Head of caudate nucleus (tissue), 42 donors: ENCODE results near the gene FUS.
A peak's percentile ranks its signal among the peaks of the same experiment; 100 is the strongest.
"Not testable (repeated sequence)": the region's sequence is repeated elsewhere in the genome, so short reads cannot be mapped to it uniquely, and the experiment has no call there.

Experiments used
- DNase-seq, 42 donors: peaks; one replicate each; pipeline versions ENCODE4 v3.0.0 to v3.0.0-alpha.2; 2020 to 2021; ENCODE audit warnings: mixed read lengths in 7 of 42
- intact Hi-C: fragments of 100-400 bp; cut with DNase I; formaldehyde crosslinking; loops from one replicate; pipeline ENCODE4 v1.15.0; 2022

FUS gene

DNA sequence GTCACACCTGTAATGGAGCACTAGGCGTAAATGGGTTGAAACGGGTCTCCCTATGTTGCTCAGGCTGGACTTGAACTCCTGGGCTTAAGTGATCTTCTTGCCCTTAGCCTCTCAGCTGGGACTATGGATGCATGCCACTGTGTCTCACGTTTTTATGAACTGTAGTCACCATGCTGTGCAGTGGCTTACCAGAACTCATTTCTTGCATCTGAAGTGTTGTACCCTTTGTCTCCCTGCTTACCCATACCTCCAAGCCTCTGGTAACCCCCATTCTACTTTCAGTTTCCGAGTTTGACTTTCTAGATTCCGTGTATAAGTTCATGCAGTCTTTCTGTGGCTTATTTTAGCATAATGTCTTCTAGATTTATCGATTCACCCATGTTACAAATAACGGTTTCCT lies 15.0 kb downstream of the FUS start:
- intact Hi-C loops: no loop called here
- DNase-seq: no peak

DNA sequence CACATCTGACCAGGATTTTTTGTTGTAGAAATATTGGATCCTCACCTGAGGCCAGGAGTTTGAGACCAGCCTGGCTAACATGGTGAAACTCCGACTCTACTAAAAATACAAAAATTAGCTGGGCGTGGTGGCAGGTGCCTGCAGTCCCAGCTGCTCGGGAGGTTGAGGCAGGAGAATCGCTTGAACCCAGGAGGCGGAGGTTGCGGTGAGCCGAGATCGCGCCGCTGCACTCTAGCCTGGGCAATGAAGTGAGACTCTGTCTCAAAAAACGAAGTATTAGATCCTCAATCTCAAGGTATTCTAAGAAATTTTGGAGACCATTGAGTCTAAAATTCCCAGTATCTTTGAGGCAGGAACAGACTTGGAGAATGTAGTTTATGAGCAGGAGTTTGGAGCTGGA lies 15.9 kb downstream of the FUS start:
- intact Hi-C loops, DNase-seq: not testable (repeated sequence)

GRCh38 chr16:31196324-31197088 lies 16.6 kb downstream of the FUS start:
- DNase-seq: no peak
- intact Hi-C loops: no loop called here

DNA sequence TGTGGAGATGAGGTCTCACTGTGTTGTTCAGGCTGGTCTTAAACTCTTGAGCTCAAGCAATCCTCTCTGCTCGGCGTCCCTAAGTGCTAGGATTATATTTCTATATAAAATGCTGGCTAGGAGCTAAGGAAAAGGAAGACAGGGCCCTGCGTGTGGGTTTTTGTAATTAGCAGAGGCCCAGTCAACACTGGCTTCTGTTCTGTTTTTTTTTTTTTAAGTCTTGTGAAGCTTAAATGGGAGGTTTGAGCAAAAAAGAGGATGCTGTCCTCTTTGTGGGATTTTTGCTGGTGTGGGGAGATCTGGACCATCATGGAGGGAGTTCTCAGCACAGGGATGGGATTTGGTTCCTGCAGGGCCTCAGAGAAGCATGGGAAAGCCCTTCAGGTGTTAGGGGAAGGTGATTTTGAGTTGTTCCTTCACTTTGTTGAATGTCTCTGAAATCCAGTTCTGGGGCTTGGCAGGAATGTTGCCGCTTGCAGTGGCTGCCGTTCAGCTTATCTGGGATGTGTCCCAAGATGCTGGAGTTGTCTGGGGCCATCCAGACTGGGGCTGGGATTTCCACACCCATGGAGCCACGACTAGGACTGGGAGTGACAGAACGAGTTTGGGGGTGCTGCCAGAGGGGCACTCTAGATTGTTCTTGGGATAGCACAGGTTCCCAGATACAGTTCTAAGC lies 18.4 kb downstream of the FUS start:
- DNase-seq: no peak
- intact Hi-C loops: no loop called here

DNA sequence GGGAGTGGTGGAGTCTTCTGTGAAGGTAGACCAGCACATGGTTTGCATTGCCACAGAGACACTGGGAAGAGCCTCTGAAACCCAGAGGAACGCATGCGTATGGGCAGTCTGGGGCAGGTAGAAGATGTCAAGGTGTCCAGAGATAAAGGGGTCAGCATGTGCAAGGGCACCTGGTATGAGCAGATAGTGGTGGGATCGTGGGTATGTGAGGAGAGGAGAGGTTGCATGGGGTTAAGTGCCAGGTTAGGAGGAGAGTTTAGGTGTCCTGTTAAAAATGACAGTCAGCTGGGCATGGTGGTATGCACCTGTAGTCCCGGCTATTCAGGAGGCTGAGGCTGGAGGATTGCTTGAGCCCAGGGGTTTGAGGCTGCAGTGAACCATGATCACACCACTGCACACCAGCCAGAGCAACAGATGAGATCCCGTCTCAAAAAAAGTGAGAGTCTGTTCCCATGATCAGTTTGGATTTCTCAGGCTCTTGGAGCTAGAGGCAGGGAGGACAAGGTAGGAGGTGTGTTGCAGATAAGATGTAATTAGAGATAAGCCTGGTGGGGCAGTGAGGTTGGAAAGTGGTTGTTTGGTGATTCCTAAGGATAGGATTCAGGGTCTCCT lies 19.6 kb downstream of the FUS start:
- no peak for DNase-seq
- intact Hi-C loops: no loop called here

DNA sequence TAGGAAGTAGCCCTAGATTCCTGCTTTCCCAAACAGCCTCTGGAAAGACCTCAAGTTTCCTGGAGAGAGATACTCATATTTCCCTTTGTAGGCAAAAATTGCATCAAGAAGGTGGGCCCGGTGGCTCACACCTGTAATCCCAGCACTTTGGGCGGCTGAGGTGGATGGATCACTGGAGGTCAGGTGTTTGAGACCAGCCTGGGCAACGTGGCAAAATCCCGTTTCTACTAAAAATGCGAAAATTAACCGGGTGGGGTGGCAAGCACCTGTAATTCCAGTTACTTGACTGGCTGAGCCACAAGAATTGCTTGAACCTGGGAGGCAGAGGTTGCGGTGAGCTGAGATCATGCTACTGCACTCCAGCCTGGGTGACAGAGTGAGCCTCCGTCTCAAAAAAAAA lies 20.2 kb downstream of the FUS start:
- intact Hi-C loops: not testable (repeated sequence)

GRCh38 chr16:31200821-31201568 lies 21.1 kb downstream of the FUS start:
- intact Hi-C loops: no loop called here

More for the DNA sequence above, 20.2 kb downstream of the FUS start:
- not testable (repeated sequence) for DNase-seq

DNA sequence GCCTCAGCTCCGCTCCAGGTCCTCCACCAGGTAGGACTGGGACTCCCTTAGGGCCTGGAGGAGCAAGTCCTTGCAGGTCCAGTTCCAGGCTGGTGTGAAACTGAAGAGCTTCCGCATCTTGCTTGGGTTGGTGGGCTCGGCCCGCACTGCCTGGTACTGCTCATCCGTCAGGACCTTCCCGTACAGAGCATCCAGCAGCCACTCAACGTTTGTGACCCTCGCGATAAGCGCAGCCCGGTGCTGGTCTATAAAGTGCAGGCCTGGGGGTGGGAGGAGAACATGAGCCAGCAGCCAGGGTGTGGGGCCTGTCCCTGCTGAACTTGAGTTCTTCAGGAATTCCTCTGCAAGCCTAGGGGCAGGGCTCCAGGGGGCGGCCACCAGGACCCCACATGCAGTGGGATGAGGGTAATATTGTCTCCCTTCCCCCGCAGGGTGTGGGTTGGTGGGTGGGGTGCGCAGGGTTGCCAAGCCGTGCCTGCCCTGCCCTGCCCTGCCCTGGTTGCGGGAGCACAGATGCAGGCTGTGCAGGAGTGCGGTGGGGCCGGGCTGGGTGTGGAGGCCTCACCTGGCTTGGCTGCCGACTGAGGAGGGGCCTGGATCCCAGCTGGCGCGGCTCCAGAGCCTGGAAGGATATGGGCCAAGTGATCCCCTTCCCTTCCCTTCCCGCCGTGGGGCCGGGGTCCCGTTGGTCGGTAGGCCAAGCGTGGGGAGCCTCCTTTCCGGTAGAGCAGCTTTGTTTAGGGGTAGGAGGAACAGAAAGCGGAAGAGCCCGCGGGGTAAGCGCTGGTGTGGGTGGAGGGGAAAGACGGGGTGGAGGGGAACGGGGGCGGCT lies 21.9 kb downstream of the FUS start:
- DNase-seq: peak in 27 of 42 donors; percentile 10 to 51 (median 35)
- intact Hi-C loops: no loop called here

More at GRCh38 chr16:31200821-31201568, 21.1 kb downstream of the FUS start:
- DNase-seq: no peak

DNA sequence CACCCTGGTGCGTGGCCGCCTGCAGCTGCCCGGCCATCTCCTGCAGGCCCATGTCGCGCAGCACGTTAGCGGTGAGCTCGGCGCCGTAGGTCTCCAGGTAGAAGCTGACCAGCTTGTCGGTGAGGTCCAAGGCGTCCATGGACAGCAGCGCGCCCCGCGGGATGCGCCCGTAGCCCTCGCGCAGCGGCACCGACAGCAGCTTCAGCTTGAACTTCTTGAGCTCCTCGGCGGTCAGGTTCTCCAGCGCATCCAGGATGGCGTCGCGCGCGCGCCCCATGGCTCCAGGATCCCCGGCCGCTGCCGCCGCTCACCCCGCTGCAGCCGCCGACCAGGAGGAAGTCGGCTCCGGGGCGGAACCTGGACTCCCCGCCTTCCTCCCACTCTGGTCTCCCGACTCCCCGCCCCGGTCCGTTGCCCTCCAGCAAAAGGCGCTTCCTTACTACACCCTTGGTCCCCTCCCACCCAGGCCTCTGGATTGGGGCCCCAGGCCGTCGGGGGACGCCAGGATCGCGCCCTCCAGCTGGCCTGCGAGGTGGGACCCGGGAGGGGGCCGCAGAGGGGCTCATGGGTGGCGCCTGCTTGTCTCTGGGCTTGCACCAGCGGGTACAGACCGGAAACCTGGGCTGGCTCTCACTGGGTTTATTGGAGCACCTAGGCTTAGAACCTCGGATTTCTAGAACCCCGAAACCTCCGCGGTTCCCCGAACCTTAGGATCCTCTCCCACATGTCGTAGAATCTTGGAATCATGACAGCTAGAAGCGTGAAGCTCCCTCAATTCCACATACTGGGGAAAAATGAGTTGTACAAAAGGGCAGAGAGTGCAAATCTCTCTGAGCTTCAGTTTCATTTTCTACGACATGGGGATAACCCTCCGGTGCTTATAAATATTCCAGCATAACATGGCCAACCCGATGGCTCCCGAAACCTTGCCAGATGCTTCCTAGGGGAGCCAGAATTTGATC lies 22.8 kb downstream of the FUS start, which contains the start of gene PYCARD:
Gene PYCARD (minus strand): TSS at position 347 of the 962 bp plus-strand sequence. CDS start 70 bp downstream, at position 277.
- DNase-seq: peak in 26 of 42 donors; percentile 13 to 61 (median 33)
- intact Hi-C loops: no loop called here

GRCh38 chr16:31204871-31205666 lies 25.1 kb downstream of the FUS start:
- intact Hi-C loops: no loop called here
- DNase-seq: no peak

DNA sequence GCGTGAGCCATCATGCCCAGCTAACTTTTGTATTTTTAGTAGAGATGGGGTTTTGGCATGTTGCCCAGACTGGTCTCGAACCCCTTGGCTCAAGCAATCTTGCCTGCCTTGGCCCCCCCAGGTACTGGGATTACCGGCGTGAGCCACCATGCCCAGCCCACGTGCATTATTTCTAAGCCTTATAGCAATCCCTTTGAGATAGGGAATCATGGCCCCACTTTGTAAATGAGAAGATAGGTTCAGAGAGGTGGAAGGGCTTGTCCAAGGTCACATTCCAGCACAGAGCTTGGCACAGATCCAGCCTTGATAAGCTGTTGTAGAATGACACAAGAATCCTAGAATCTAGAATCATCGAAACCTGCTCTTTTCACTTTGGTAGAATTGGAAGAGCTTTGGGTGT lies 26.8 kb downstream of the FUS start:
- intact Hi-C loops: no loop called here
- no peak for DNase-seq

DNA sequence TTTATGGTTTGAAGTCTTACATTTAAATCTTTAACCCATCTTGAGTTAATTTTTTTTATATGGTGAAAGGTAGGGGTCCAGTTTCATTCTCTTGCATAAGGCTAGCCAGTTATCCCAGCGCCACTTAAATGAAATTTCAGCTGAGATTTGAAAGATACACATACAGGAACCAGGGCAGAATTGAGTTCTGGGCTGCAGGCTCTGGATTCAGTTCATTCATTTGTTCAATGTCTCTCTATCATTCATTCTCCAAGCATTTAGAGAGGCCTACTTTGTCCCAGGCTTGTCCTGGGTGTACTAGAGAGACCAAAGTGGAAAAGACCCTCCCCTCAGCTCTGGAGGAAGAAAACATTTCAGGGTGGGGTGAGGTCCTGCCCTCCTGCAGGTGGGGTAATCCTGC lies 33.4 kb downstream of the FUS start:
- DNase-seq: no peak
- intact Hi-C loops: no loop called here

DNA sequence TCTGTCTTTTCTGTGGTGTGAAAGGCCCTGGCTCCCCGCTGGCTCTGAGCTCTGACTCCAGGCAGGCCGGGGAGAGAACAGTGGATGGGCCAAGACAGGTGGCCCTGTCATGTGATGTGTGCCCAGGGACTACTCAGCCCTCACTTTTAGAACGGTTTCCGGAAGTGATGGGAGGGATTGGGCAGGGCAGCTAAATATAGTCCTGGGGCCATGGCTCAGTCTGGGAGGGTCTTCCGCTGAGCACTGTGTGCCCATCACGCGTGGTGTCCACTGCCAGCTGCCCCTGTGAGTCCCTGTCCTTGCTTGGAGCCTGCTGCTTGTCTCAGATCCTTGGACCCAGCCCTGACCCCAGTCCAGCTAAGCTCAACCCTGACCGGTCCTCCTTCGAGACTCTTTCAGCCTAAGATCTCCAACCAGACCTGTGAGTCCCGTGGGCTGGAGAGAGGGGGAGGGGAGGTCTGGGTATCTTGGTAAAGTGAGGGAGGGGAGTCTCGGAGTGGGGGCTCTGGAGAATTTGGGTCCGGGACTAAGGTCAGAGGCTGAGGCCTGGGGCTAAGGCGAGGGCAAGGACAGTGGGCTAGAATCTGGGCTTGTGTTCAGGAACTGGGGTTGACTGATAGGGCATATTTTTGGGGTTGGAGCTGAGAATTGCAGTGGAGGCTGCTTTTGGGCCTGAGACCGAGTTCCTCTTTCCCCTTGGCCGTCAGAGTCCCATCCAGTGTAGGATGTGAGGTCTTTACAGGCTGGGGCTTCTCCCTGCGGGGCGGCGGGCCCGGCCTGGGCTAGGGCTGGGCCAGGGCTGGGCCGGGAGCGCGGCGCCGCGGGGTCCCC lies 34.2 kb downstream of the FUS start, which contains the start of gene TRIM72:
Gene TRIM72 (plus strand): TSS at position 243 of the 831 bp plus-strand sequence. CDS start 620 bp downstream, outside the sequence.
- DNase-seq: no peak

GRCh38 chr16:31214708-31215286 lies 34.9 kb downstream of the FUS start:
- intact Hi-C loops: no loop called here
- DNase-seq: peak in 7 of 42 donors; percentile 5 to 31 (median 15)

More for the DNA sequence above, 34.2 kb downstream of the FUS start, which contains the start of gene TRIM72:
- intact Hi-C loops: no loop called here
